C1 segment of cervical spinal cord (tissue), 14 donors: ENCODE results near the gene TMC5.
"Not testable (repeated sequence)": the region's sequence is repeated elsewhere in the genome, so short reads cannot be mapped to it uniquely, and the experiment has no call there.

Experiments used
- DNase-seq, 14 donors: peaks; one replicate each; lab custom pipeline; 2025; lab: John Stamatoyannopoulos, UW

TMC5 gene

DNA sequence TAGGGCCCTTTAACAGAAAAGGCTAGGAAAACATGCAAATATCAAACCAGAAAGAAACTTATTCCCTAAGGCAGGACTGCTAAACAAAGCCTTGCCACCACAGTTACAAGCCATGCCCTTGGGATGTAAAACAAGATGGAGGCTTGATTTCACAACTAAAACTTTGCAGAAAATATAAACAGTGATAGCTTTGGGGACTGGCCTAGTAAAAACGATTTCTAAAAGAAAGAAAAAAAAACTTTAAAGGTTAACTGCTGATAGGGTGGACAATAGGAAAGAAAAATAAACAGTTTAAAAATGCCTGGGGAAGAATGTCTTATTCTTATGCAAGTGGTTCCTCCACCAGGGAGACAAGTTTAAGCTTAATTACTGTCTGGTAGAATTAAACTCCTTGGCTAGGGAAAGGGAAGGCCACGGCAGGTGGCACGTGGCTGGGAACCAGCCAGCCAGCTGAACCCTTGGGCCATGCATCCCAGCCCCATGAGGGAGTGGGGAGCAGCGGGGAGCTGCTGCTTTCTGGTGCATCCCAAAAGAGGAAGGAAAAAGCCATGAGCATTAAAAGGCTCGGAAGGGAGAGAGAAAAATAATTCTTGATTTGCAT is 10.7 kb upstream of the TMC5 start:
- DNase-seq = no peak

DNA sequence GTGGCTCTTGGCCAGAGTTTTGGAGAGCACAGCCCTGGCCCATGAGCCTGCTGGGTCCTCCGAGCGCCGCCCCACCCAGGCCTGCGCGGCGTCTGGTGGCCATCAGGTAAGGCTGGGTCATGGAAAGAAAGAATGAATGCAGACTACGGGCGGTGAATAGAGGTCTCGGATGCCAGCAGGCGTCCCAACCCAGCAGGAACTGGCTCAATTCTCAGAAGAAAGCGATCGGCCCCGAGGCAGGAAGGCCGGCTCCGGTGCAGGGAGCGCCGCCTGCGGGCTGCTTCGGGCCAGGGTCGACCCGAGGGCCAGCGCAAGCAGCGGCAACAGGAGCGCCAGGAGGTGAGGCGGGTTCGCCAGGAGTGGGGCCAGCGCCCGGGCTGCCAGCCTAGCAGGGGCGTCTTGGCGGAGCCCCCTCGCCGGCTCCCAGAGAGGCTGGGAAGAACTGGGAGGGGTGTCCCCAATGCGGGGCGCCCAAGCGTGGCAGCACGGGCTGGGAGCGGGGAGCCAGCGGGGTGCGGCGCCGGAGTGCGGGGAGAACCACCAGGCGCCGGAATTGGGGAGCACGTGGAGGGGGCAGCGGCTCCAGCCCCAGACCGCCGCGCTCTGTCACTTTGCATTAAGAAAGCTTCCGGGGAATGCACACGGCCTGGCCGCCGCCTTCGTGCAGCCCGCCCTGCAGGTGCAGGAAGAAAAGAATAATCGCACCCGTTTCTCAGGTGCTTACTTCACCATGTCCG is 7.1 kb upstream of the TMC5 start:
- peak in 1 of 14 donors; percentile 1 for DNase-seq

DNA sequence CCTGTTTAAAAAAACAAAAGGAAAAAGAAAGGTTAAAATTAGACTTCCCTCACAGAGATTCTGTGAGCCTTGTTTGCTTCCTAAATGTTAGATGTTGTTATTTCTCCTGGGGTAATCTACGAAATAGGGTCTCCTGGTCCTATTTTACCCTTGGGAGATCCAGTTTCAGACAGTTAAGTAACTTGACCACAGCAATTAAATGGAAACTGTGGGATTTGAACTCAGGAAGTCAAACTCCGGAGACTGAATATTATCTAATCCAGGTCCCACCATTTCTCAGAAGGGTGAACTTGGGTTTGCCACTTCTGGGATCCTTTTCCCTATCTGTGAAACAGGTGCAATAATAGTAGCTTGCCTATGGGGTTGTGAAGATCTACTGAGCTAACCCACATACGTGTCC is 6.4 kb upstream of the TMC5 start:
- no peak for DNase-seq

DNA sequence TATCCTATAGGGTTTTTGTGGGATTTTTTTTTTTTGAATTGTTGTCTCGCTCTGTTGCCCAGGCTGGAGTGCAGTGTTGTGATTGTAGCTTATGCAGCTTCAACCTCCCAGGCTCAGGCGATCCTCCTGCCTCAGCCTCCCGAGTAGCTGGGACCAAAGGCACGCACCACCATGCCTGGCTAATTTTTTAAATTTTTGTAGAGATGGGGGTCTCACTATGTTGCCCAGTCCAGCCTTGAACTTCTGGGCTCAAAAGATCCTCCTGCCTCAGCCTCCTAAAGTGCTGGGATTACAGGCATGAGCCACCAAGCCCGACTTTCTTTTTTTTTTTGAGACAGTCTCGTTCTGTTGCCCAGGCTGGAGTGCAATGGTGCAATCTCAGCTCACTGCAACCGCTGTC is 5.6 kb upstream of the TMC5 start:
- DNase-seq = not testable (repeated sequence)

DNA sequence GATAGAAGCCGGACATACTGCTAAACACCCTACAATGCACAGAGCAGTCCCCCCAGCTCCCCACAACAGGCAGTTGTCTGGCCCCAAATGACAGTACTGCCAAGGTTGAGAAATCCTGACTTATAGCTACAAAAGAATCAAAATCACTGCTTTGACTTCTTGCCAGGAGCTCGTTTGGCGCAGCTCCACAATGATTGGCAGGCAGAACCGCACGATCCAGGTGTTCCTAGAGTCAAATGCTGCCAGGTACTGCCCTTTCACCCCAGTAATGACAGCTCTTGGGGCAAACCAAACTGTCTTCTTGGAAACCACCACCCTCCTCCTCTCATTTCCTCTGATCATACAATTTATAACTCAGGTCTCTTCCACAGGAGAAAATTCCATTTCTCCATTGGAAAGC is 2.2 kb upstream of the TMC5 start:
- DNase-seq = no peak

DNA sequence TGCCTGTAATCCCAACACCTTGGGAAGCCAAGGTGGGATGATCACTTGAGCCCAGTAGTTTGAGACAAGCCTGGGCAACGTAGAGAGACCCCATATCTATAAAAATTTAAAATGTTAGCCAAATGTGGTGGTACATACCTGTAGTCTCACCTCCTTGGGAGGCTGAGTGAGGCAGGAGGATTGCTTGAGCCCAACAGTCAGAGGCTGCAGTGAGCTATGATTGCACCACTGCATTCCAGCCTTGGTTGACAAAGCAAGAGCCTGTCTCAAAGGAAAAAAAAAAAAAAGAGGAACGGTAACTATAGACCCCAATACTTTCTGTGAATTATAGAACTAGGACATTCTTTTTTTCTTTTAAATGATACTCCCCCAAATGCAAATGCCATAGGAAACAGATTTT is 1.8 kb upstream of the TMC5 start:
- DNase-seq = no peak

DNA sequence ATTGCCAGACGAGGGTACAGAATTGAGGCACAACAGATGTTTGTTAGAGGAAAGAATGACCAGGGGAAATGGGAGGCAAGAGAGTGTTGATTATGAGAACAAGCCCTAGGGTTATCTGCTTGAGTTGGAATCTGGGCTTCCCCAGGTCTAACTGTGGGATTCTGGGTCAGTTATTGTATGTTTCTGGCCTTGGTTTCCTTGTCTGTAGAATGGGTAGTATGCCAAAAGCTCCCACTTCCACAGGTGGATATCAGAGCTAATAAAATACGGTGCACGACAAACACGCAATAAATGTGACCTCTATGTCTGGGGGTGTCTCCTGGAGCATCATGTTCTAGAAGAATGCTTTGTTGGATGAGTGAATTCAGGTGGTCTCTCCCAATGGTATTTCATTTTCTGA is 517 bp downstream of the TMC5 start:
- no peak for DNase-seq

DNA sequence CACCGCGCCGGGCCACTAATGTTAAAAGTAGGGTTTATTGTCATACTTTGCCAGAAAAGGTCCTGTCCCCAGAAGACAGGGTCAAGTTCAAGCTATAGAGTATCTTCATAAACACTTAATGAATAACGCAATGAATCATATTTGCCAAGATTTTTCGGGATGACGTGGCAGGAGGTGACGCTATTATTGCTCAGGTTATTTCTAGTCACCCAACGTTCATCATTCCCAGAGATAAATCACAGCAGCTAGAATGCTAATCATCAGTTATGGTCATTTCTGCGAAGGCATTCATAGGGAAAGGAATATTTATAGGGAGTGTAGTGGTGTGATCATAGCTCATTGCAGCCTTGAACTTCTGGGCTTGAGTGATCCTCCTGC is 2.0 kb downstream of the TMC5 start:
- no peak for DNase-seq

DNA sequence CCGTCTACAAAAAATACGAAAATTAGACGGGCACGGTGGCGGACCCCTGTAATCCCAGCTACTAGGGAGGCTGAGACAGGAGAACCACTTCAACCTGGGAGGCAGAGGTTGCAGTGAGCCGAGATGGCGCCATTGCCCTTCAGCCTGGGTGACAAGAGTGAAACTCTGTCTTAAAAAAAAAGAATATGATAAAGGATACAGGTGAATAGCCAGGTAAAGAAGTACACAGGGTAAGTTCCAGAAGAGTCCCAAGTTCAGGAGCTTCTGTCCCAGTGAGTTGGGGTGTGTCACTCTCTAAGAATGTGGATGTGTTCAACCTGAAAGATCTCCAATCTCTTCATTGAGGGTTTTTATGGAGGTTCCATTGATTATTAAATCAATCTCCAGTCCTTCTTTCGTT is 6.8 kb downstream of the TMC5 start:
- no peak for DNase-seq

DNA sequence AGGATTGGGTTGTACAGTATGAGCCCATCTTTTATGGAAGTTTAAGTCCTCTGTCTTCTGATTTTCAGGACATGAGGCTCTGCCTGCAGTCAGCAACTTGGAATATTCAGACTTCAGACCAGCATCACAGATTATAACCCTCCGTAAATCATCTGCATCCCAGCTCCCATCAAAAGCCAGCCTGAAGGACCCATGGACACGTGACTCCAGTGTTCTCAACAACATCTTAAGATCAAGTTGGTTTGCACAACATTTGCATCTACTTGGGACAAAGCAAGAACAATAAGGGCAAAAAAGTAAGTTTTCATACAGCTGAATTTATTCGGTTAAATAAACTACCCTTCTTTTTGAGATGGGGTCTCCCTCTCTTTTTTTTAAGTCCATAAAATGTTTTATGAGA is 12.7 kb downstream of the TMC5 start:
- DNase-seq = no peak

DNA sequence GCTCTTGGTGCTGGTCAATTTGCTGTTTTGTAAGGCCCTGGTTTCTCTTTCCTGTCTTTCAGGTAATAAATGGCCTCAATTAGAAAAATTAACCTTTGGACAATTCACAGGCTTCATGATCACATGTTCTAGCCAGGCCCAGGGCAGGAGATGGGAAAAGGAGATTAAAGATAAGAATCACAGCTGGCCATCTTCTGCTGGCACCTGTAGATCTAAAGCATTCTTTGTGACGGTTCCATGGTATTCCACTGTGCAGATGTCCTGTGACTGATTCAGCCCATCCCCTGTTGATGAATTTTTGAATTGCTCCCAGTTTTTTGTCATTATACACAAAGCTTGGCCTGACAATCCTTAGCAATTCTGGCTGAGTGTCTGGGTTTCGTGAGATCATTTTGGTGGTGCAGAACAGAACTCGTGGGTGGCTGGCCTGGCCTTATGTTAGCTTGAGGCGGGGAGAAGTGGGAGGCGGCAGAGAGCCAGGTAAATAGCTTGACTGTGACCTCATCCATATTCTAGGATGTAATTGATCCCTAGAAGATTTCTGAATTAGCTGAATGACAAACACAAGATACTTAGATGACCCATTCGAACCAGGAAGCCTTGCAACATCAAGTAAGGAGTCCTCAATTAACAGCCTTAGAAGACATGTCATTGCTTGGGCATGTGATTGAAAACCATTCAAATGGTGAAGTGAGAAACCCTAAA is 14.1 kb downstream of the TMC5 start:
- no peak for DNase-seq

DNA sequence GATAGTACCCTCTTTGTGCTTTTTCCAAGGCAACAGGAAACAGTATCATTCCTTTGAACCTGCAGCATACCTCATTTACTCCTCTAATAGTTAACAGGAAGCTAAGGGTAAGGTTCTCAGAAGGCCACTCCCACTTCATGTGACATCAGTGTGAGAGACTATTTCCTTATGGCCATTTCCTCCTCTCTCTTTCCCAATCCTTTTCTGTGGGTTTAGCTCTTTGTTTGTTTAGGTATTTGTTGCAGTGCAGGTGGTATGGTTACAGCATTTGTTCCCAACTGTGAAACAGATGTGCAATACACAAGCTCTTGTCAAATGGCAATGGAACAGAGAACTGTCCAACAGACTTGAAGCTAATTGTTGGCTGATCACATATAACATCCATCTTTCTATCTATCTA is 14.7 kb downstream of the TMC5 start:
- no peak for DNase-seq

DNA sequence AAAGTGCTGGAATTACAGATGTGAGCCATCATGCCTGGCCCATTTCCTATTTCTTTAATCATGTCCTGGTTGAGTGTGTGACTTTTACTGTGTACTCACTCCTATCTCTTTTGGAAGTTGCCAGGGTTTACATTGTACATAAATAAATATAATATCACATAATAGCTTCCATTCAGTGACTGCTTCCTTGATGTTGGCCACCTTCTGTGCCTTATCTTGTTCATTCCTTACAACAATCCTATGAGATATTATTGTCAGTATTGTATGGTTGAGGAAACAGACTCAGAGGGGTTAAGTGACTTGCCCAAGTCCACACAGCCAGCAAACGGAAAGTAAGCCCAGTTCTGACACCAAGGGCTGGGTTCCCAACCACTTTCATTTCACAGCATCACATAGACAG is 16.9 kb downstream of the TMC5 start:
- no peak for DNase-seq

DNA sequence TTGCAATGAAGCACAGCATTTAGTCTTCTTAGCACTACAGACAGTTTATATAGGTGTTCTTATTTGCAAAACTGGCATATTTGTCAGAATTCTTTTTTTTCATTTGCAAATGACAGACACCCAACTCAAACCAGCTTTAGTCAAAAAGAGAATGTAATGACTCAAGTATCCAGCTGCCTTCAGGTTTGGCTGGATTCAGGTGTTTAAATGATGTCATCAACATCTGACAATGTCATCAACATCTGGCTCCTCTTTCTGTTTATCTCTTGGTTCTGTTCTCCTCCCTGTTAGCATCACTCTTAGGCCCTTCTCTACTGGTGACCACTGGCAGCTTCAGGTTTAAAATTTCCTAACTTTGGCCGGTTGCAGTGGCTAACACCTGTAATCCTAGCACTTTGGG is 18.9 kb downstream of the TMC5 start:
- no peak for DNase-seq

DNA sequence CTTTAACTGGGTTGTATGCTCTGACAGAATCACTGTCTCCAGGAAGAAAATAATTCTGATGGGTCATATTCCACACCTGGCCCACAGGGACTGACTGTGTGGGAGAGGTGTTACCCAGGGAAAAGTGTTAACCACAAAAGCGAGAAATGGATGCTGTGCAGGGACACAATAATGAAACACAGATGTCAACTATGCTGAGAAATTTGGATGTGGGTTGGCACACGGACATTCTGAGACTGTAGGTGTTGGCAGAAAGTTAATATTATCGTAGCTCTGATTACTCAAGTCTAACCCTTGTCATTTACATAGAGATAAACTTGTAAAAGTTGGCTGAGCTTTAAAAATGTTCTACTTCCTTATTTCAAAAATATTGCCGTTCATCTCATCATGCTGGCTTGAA is 19.6 kb downstream of the TMC5 start:
- no peak for DNase-seq

DNA sequence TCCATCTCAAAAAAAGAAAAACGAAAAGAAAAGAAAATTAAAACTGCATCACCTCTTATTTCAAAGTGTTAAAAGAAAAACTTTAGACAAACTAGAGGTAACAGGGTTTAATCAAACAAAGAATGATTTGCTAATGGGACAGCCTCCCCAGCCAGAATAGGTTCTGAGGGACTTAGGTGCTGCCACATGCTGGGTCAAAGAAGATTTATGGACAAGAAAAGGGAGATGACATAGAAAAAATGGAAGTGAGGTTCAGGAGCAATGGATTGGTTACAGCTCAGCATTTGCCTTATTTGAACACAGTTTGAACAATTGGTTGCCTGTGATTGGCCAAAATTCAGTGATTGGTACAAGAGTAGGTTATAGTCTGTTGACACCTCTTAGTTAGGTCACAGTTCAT is 21.1 kb downstream of the TMC5 start:
- DNase-seq = no peak

DNA sequence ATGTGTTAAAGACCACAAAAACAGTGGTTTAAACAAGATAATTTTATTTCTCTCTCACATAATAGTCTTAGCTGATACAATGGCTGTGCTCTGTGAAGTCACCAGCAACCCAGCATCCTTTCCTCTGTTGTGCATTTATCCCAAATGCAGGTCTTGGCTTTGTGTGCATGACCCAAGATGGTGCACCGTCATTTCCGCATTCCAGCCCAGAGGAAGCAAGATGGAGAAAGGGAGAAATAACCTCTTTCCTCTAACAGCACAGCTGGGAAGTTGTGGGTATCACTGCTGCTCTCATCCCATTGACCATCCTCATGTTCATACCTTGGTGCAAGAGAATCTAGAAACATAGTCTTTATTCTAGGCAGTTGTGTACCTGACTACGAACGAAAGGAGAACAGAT is 21.8 kb downstream of the TMC5 start:
- DNase-seq = no peak

DNA sequence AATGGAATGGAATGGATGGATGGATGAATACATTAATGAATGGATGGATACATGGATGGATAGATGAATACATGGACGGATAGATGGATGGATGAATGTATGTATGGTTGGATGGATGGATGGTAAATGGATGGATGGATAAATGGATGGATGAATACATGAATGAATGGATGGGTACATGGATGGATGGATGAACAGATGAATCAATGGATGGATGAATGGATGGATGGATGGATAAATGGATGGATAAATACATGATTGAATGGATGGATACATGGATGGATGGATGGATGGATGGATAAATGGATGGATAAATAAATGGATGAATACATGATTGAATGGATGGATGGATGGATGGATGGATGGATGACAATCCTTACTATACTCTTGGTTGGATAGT is 26.0 kb downstream of the TMC5 start:
- no peak for DNase-seq

DNA sequence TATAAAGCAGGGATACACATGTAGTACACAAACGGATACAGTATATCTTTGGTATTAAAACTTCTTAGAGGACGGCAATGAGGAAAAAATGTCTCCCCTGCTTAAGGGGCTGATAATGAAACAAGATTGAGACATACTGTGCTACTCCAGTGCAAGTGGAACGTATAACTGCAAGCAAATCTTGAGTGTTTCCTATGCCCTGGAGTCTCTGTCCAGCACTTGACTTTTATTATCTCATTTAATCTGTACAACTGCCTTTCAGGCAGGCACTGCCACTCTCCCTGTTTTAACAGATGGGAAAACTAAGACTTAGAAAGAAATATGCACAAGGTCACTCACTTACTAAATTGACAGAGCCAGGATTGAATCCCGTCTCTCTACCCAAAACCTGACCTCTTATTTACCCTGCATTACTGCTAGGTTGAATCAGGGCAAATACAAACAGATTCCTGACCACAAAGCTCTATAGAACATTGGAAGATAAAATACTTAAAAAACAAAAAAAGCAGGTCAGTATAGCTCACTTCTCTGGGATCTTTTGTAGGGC is 28.7 kb downstream of the TMC5 start:
- no peak for DNase-seq

DNA sequence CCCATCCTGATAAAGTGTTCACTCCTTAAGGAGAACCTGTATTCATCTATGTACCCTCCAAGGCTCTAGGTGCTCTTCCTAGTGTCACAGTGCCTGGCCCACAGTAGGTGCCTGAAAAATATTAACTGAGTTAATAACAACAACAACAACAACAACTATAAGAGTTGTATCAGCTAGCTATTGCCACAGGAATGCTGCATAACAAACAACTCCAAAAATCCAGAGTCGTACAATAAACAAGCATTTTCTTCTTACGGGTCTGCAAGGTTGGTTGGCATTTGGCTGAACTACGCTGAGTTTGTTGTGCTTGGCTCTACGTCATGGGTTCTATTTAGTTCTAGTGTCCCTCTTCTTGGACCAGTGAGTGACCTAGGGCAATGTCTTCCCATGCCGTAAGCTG is 29.2 kb downstream of the TMC5 start:
- no peak for DNase-seq

DNA sequence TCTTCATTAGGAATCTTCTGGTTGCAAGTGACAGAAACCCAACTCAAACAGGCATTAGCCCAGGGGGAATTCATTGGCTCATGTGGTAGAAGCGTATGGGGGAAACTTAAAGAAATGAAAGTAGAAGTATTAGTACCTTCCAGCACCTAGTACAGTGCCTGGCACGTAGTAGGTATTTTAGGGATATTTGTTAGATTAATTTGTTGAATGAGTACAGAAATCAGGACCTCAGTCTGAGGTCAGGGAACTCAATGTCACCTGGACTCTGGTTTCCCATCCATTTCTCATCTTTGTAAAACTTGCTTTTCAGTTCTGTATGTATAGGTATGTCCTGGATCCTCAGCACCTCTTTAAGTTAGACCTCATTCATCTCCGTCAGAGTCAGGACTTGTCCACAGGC is 32.5 kb downstream of the TMC5 start:
- no peak for DNase-seq

DNA sequence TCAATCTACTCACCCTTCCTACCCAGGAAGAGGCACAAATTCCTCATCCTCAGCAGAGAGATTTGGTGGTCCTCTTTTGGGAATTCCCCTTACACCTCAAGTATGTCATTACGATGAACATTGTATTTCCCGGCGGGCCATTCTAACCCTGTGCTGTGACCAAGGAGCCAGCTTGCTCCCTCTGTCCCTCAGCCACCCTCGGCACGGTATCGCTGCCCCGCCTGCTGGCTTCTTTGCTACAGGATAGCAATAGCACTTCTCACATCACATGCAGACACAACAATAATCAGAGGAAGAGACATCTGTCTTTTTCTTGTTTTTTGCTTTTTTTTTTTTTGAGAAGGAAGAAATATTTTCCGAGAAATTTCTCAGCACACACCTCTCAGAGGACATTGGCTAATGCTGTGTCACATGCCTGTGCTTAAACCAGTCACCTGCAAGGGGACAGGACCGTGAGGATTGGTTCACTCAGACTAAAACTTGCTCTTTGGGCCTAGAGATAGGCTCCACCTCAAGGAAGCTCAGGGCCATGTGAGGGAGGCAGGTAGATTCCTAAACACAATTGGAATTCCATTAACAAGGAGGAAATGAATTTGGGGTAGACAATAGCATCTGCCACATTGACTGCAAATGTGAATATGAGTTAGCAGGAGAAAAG is 41.2 kb downstream of the TMC5 start:
- no peak for DNase-seq
